Mucosa of stomach (tissue), 1 donor: ENCODE measurements around the gene BSN.
A peak's percentile ranks its signal among the peaks of the same experiment; 100 is the strongest.

Experiments used
- H3K27me3 ChIP-seq: one replicate; pipeline ENCODE4 v1.7.0; 2013; ENCODE audit warnings: mild to moderate bottlenecking, low read length; ENCODE audit not compliant: control insufficient read depth, insufficient read depth
- H3K36me3 ChIP-seq: one replicate; pipeline ENCODE4 v1.7.0; 2013; ENCODE audit warnings: low read length; ENCODE audit not compliant: control insufficient read depth, insufficient read depth
- H3K4me1 ChIP-seq: one replicate; pipeline ENCODE4 v1.7.0; 2013; ENCODE audit warnings: mild to moderate bottlenecking, low read length; ENCODE audit not compliant: control insufficient read depth, insufficient read depth
- H3K4me3 ChIP-seq: one replicate; pipeline ENCODE4 v1.7.0; 2013; ENCODE audit warnings: low read length
- H3K9ac ChIP-seq: one replicate; pipeline ENCODE4 v1.7.0; 2013; ENCODE audit warnings: mild to moderate bottlenecking, low read length, moderate library complexity
- H3K9me3 ChIP-seq: one replicate; pipeline ENCODE4 v1.7.0; 2013; ENCODE audit warnings: mild to moderate bottlenecking, low read length, moderate library complexity; ENCODE audit not compliant: control insufficient read depth
- donor health status: Pancreatic carcinoma.

BSN gene

DNA sequence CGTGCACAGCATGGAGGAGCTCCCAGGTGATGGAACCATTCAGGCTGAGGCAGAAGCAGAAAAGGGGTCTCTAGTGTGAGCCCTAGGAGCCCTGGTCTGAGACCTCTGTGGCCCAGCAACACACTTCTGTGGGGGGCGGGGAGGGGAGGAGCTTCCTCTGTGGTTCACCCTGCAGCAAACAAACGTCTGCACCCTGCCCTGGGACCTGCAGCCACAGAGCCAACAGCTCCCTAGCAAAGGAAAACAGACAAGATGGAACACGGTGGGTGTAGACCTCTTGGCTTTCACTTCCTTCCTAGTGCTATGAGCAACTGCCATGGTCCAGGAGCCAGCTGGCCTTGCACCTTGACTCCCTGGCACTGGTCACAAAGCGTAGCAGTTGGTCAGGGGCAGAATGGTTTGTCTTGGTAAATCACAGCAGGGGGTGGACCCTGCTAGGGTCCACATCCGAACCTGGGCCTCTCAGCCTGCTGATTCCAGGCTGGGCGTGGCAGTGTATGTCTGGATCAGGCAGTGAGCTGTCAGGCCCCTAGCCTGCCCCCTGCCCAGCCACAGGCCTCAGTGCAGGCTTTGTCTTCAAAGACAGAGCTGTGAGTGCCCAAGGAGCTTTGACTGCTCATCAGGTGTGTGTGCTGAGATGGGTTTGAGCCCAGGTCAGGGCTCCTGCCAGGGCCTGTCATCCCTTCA lies 158.5 kb downstream of the BSN start:
- Histone ChIP-seq H3K4me3 (no peak overlapping the region), H3K4me1 (peaks cover 7% of the 10 kb centered on the region), H3K36me3 (no peaks in the 10 kb centered on the region), H3K9me3 (no peaks in the 10 kb centered on the region), H3K27me3 (no peaks in the 10 kb centered on the region), H3K9ac (no peak overlapping the region)

- Histone ChIP-seq H3K4me1 (peaks cover 14% of the 10 kb centered on the region), H3K36me3 (no peaks in the 10 kb centered on the region), H3K27me3 (no peaks in the 10 kb centered on the region), H3K9ac (no peak overlapping the region), H3K9me3 (no peaks in the 10 kb centered on the region), H3K4me3 (no peak overlapping the region)
Measured at GRCh38 chr3:49713336-49714105, 159.2 kb downstream of the BSN start.

DNA sequence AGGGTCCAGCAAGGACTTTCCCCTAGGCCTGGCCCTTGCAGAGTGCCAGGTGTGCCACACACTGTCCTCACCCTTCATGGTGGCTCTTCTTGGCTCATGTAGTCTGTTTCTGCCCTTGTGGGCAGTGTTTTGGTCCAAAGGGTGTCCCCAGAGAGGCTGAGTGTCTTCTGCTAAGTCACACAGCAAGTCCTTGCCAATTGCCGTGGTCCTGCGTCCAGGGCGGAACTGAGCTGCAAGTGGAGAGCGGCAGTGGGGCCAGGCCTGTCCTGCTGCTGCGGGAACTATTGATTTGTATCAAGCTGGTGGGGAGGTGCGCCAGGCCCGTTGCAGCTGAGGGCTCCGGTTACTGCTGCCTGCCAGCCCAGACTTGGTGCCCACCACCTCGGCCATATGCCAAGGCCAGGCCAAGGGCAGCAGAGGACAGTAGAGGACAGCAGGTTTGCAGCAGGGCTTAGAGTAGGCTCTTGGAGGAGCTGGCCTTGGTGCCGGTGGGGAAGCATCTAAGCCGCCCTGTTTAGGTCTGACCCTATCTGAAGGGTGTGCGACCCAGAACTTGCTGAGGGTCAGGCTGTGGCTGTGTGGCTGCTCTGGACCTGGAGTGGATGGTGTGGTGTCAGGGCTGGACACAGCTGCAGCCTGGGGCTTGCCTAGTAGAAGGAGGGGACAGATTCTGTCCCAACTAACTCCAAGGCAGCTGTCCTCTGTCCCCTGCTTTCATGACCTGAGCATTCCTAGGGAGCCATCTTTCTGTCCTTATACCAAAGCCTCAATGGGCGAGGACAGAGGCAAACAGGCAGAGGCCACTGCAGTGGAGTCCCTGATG lies 160.7 kb downstream of the BSN start:
- H3K9me3 ChIP-seq: no peaks in the 10 kb centered on the region
- peaks cover 26% of the 10 kb centered on the region for H3K4me1 ChIP-seq
- H3K4me3 ChIP-seq: no peak overlapping the region
- no peaks in the 10 kb centered on the region for H3K27me3 ChIP-seq
- no peaks in the 10 kb centered on the region for H3K36me3 ChIP-seq
- H3K9ac ChIP-seq: no peak overlapping the region

- no peaks in the 10 kb centered on the region for H3K36me3 ChIP-seq
- peaks cover 31% of the 10 kb centered on the region for H3K4me1 ChIP-seq
- no peak overlapping the region for H3K4me3 ChIP-seq
- no peaks in the 10 kb centered on the region for H3K27me3 ChIP-seq
- H3K9ac ChIP-seq: no peak overlapping the region
- H3K9me3 ChIP-seq: no peaks in the 10 kb centered on the region
Measured at GRCh38 chr3:49715611-49716121, 161.4 kb downstream of the BSN start.

DNA sequence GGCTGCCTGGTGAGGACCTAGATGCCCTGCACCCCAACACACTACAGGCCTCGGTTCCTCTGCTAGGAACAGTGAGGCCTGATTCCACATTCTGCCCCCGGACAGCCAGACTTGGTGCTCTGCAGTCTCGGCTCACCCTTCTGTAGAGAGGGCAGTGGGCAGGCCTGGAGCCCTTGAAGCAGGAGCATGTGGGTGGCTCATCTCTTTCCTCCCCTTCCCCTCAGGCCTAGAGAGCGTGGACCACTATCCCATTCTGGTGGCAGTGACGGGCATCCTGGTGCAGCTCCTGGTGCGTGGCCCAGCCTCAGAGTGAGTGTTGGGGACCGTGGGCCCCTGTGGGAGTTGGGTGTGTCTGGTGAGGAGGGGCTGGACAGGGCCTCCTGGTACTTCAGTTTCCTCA lies 161.9 kb downstream of the BSN start:
- H3K9me3 ChIP-seq: no peaks in the 10 kb centered on the region
- H3K27me3 ChIP-seq: no peaks in the 10 kb centered on the region
- H3K36me3 ChIP-seq: peaks cover 4% of the 10 kb centered on the region
- H3K4me1 ChIP-seq: peaks cover 31% of the 10 kb centered on the region
- no peak overlapping the region for H3K9ac ChIP-seq
- no peak overlapping the region for H3K4me3 ChIP-seq

DNA sequence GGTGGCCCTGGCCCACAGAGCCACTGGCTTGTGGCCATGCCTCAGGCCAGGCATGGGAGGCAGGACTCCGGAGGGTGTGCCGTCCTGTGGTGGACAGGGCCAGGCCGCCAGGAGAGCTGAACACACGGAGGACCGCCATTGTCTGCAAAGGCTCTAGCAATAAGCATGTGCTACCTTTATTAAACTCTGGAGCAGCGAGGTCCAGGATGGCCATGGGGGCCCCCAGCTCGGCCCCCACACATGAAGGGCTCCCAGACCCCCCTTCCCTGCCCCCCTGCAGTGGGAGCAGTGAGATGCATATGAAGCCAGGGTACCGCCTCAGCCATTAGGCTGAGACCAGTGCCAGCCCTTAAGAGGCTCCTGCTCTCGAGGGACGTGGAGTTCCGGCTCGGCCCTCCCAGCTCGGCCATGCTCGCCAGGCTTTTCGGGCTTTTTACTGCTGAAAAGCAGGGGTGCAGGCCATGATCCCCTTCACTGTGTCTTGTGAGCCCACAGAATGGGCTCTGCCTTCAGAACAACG lies 162.5 kb downstream of the BSN start:
- Histone ChIP-seq H3K4me1 (peaks cover 31% of the 10 kb centered on the region), H3K4me3 (no peak overlapping the region), H3K27me3 (no peaks in the 10 kb centered on the region), H3K36me3 (peaks cover 8% of the 10 kb centered on the region), H3K9ac (no peak overlapping the region), H3K9me3 (no peaks in the 10 kb centered on the region)

- no peaks in the 10 kb centered on the region for H3K9me3 ChIP-seq
- H3K9ac ChIP-seq: no peak overlapping the region
- H3K36me3 ChIP-seq: peaks cover 9% of the 10 kb centered on the region
- H3K27me3 ChIP-seq: no peaks in the 10 kb centered on the region
- peaks cover 36% of the 10 kb centered on the region for H3K4me1 ChIP-seq
- H3K4me3 ChIP-seq: no peak overlapping the region
Measured at GRCh38 chr3:49717211-49717958, 163.1 kb downstream of the BSN start.

- Histone ChIP-seq H3K36me3 (peaks cover 15% of the 10 kb centered on the region), H3K4me3 (no peak overlapping the region), H3K27me3 (no peaks in the 10 kb centered on the region), H3K9me3 (no peaks in the 10 kb centered on the region), H3K4me1 (peaks cover 44% of the 10 kb centered on the region), H3K9ac (no peak overlapping the region)
Measured at GRCh38 chr3:49717959-49718857, 163.9 kb downstream of the BSN start.

DNA sequence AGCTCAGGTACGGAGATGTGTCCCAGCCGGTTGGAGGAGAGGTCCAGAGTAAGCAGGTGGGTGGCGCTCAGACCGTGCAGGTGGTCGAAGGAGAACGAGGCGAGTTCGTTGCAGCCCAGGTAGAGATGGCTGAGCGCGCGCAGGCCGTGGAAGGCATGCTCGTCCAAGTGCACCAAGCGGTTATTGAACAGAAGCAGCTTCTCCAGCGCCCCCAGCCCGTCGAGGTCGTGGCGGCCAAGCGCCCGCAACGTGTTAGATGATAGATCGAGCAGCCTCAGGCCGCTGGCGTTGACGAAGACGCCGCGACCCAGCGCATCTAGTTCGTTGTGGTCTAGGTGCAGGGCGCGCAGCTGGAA lies 164.6 kb downstream of the BSN start:
- Histone ChIP-seq H3K4me3 (peak overlapping the region; percentile 31), H3K9ac (peak overlapping the region; percentile 10), H3K4me1 (peaks cover 44% of the 10 kb centered on the region), H3K9me3 (no peaks in the 10 kb centered on the region), H3K36me3 (peaks cover 15% of the 10 kb centered on the region), H3K27me3 (no peaks in the 10 kb centered on the region)

- Histone ChIP-seq H3K9ac (peak within 1 kb of the TSS; percentile 10), H3K36me3 (peaks cover 15% of the 10 kb centered on the region), H3K27me3 (no peaks in the 10 kb centered on the region), H3K4me3 (peak within 1 kb of the TSS; percentile 31), H3K4me1 (peaks cover 47% of the 10 kb centered on the region), H3K9me3 (no peaks in the 10 kb centered on the region)
Measured at GRCh38 chr3:49719214-49719884, 165.1 kb downstream of the BSN start, which contains the start of gene AMIGO3. Gene AMIGO3, minus strand, starts transcription at chr3:49719684. Its CDS starts 219 bp downstream, at chr3:49719465.
